Neural progenitor cell (in vitro differentiated cells): ENCODE results near the gene ZMYND11. TPM values are rescaled to one million over a fixed set of nuclear protein-coding genes. Genes with fewer than 3 reads are reported as not detected.

Experiments
- DNase-seq: peaks from one replicate; pipeline ENCODE4 v3.0.0-alpha.2; 2016; ENCODE audit warnings: low spot score
- H2AFZ ChIP-seq: fragments of 200-600 bp; sonication (generic); replicated peaks from 2 replicates; pipeline ENCODE4 v1.6.1; 2016; ENCODE audit warnings: antibody characterized with exemption
- H3F3A ChIP-seq: fragments of 200-600 bp; sonication (generic); 2 replicates; pipeline ENCODE4 v1.6.1; 2016; ENCODE audit warnings: antibody characterized with exemption, low read depth
- H3K27ac ChIP-seq: fragments of 200-600 bp; sonication (generic); 2 replicates; pipeline ENCODE4 v1.5.1; 2016; ENCODE audit warnings: mild to moderate bottlenecking
- H3K27me3 ChIP-seq: fragments of 200-600 bp; sonication (generic); 2 replicates; pipeline ENCODE4 v1.6.1; 2016; ENCODE audit warnings: mild to moderate bottlenecking, moderate library complexity
- H3K36me3 ChIP-seq: fragments of 200-600 bp; sonication (generic); 2 replicates; pipeline ENCODE4 v1.5.1; 2016
- H3K4me1 ChIP-seq: fragments of 200-600 bp; sonication (generic); 2 replicates; pipeline ENCODE4 v1.6.1; 2016; ENCODE audit warnings: mixed run types
- H3K4me2 ChIP-seq: fragments of 200-600 bp; sonication (generic); 2 replicates; pipeline ENCODE4 v1.6.1; 2016
- H3K4me3 ChIP-seq: fragments of 200-600 bp; sonication (generic); 2 replicates; pipeline ENCODE4 v1.5.1; 2016
- H3K79me2 ChIP-seq: fragments of 200-600 bp; sonication (generic); 2 replicates; pipeline ENCODE4 v1.6.1; 2016; ENCODE audit warnings: low read depth
- H3K9ac ChIP-seq: fragments of 200-600 bp; sonication (generic); 2 replicates; pipeline ENCODE4 v1.6.1; 2016
- H3K9me3 ChIP-seq: fragments of 200-600 bp; sonication (generic); 2 replicates; pipeline ENCODE4 v1.5.1; 2016; ENCODE audit warnings: low read depth
- H4K20me1 ChIP-seq: fragments of 200-600 bp; sonication (generic); 2 replicates; pipeline ENCODE4 v1.6.1; 2016; ENCODE audit warnings: low read depth
- H3K27ac Mint-ChIP-seq: 3 replicates; pipeline ENCODE4 v1.8.0; 2021; ENCODE audit warnings: mixed read lengths
- H3K27me3 Mint-ChIP-seq: 2 replicates; pipeline ENCODE4 v1.8.0; 2022; ENCODE audit warnings: low read depth, mild to moderate bottlenecking, inconsistent platforms, moderate library complexity, mixed read lengths; ENCODE audit not compliant: insufficient read depth
- H3K36me3 Mint-ChIP-seq: 3 replicates; pipeline ENCODE4 v1.8.0; 2021; ENCODE audit warnings: mixed read lengths
- H3K4me1 Mint-ChIP-seq: 3 replicates; pipeline ENCODE4 v1.8.0; 2021; ENCODE audit warnings: mixed read lengths
- H3K4me3 Mint-ChIP-seq: 3 replicates; pipeline ENCODE4 v1.8.0; 2021; ENCODE audit warnings: mild to moderate bottlenecking, moderate library complexity, mixed read lengths
- H3K9me3 Mint-ChIP-seq: 3 replicates; pipeline ENCODE4 v1.8.0; 2020; ENCODE audit warnings: mixed read lengths
- EZH2 ChIP-seq: fragments of 200-600 bp; sonication (generic); IDR thresholded peaks from 2 replicates; pipeline ENCODE4 v1.6.1; 2017; ENCODE audit warnings: antibody characterized with exemption, mild to moderate bottlenecking, moderate library complexity
- EZH2phosphoT487 ChIP-seq: fragments of 200-600 bp; sonication (generic); IDR thresholded peaks from 2 replicates; pipeline ENCODE4 v1.6.1; 2017; ENCODE audit warnings: antibody characterized with exemption
- total RNA-seq: library from RNA; depleted of rRNA; stranded (reverse); fragments of >200 nt; gene quantifications from 2 replicates; pipeline ENCODE4 v1.2.3, GENCODE V29; 2015; ENCODE audit warnings: low replicate concordance
- TF ChIP-seq, protein P1 (sequence below): fragments of 200-600 bp; sonication (generic); IDR thresholded peaks from 2 replicates; pipeline ENCODE4 v1.5.1; 2017; ENCODE audit warnings: antibody characterized with exemption, mild to moderate bottlenecking

ZMYND11 gene
- total RNA-seq, 1 donor from 2014 or later: 59.5 TPM

DNA sequence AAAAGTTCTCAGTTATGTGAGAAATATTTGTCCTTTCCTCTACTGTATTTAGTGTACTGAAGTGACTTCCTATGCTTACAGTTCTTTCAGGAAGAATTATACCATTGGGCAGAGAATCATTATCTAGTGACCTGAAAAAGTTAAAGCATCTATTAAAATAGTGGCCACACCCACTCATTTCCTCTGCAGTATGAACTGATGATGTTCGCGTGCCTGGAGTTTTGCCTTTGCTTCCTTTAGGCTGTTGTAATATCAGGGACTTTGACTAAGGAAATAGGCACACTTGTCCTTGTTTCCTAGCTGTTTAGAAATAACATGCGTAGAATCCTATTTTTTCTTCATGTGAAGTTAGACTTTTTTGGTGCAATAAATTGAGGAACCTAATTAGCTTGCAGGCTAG lies 100.7 kb downstream of the ZMYND11 start:
- Histone ChIP-seq H3K4me2 (no peak overlapping the region), H3K9ac (no peak overlapping the region), H3K4me3 (no peak overlapping the region), H2AFZ (no peak overlapping the region), H3K27me3 (no peaks in the 10 kb centered on the region), H3K79me2 (no peaks in the 10 kb centered on the region), H4K20me1 (no peaks in the 10 kb centered on the region), H3K36me3 (peaks cover 8% of the 10 kb centered on the region), H3K9me3 (no peaks in the 10 kb centered on the region), H3K4me1 (no peaks in the 10 kb centered on the region), H3K27ac (no peak overlapping the region), H3F3A (no peaks in the 10 kb centered on the region)
- peaks cover 7% of the 10 kb centered on the region for H3K4me1 Mint-ChIP-seq
- DNase-seq: no peak
- no peak overlapping the region for H3K27ac Mint-ChIP-seq
- no peak overlapping the region for H3K4me3 Mint-ChIP-seq
- H3K9me3 Mint-ChIP-seq: no peaks in the 10 kb centered on the region
- no peaks in the 10 kb centered on the region for H3K27me3 Mint-ChIP-seq
- peaks cover 14% of the 10 kb centered on the region for H3K36me3 Mint-ChIP-seq
- TF ChIP-seq EZH2phosphoT487: no peak
- no peak for TF ChIP-seq EZH2
- TF ChIP-seq, protein P1, sequence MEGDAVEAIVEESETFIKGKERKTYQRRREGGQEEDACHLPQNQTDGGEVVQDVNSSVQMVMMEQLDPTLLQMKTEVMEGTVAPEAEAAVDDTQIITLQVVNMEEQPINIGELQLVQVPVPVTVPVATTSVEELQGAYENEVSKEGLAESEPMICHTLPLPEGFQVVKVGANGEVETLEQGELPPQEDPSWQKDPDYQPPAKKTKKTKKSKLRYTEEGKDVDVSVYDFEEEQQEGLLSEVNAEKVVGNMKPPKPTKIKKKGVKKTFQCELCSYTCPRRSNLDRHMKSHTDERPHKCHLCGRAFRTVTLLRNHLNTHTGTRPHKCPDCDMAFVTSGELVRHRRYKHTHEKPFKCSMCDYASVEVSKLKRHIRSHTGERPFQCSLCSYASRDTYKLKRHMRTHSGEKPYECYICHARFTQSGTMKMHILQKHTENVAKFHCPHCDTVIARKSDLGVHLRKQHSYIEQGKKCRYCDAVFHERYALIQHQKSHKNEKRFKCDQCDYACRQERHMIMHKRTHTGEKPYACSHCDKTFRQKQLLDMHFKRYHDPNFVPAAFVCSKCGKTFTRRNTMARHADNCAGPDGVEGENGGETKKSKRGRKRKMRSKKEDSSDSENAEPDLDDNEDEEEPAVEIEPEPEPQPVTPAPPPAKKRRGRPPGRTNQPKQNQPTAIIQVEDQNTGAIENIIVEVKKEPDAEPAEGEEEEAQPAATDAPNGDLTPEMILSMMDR: no peak

DNA sequence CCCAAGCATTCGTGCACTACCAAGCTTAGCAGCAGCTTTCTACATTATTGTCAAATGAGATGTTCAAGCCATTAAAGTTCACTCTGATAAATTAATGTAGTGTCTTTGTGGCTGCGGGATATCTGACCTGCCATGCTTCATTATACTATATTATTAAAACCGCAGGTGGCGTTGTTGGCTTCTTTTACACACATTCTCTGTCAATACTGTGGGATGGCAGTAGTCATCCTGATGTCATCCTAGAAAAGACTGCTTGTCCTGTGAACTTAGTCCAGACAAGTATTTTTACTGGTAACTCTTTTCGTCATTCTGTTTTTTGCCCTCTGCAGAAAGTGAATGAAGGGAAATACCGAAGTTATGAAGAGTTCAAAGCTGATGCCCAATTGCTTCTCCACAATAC lies 103.9 kb downstream of the ZMYND11 start:
- no peak for DNase-seq
- H3K27me3 Mint-ChIP-seq: no peaks in the 10 kb centered on the region
- H3K9me3 Mint-ChIP-seq: no peaks in the 10 kb centered on the region
- H3K27ac Mint-ChIP-seq: no peak overlapping the region
- no peaks in the 10 kb centered on the region for H3K9me3 ChIP-seq
- H3F3A ChIP-seq: no peaks in the 10 kb centered on the region
- peaks cover 6% of the 10 kb centered on the region for H3K4me1 Mint-ChIP-seq
- no peak overlapping the region for H2AFZ ChIP-seq
- no peak overlapping the region for H3K9ac ChIP-seq
- H3K36me3 ChIP-seq: peaks cover 8% of the 10 kb centered on the region
- peaks cover 8% of the 10 kb centered on the region for H3K36me3 Mint-ChIP-seq
- H3K4me1 ChIP-seq: no peaks in the 10 kb centered on the region
- no peaks in the 10 kb centered on the region for H4K20me1 ChIP-seq
- H3K4me3 ChIP-seq: no peak overlapping the region
- no peak overlapping the region for H3K27ac ChIP-seq
- TF ChIP-seq, protein P1: no peak
- no peak for TF ChIP-seq EZH2
- no peak for TF ChIP-seq EZH2phosphoT487
- no peak overlapping the region for H3K4me3 Mint-ChIP-seq
- no peak overlapping the region for H3K4me2 ChIP-seq
- H3K79me2 ChIP-seq: no peaks in the 10 kb centered on the region
- no peaks in the 10 kb centered on the region for H3K27me3 ChIP-seq

DNA sequence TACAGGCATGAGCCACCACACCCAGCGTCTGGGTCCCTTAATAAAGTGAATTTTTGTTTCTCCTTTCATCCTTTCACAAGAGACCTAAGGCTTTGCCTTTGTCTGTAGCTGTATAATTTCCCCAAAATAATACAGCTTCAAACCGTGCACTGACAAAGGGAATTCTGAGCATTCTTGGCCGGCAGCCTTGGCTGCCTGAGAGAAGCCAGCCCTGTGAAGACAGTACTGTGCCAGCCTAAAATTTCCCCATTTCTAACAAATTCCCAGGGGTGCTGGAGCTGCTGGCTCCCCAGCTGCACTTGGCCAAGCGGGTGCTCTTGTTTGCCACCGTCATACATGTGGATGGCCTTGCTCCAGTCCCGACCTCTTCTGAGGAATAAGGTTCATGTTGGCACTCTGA lies 106.2 kb downstream of the ZMYND11 start:
- Histone ChIP-seq H3K4me3 (no peak overlapping the region), H3K9ac (no peak overlapping the region)

More for the DNA sequence above, 106.2 kb downstream of the ZMYND11 start:
- peaks cover 8% of the 10 kb centered on the region for H3K36me3 Mint-ChIP-seq
- Histone ChIP-seq H3K27ac (no peak overlapping the region), H4K20me1 (peaks cover 3% of the 10 kb centered on the region), H2AFZ (no peak overlapping the region), H3K4me2 (no peak overlapping the region), H3K4me1 (no peaks in the 10 kb centered on the region), H3K9me3 (no peaks in the 10 kb centered on the region), H3F3A (no peaks in the 10 kb centered on the region), H3K79me2 (no peaks in the 10 kb centered on the region), H3K36me3 (peaks cover 13% of the 10 kb centered on the region), H3K27me3 (no peaks in the 10 kb centered on the region)
- DNase-seq: no peak
- H3K27ac Mint-ChIP-seq: no peak overlapping the region
- no peaks in the 10 kb centered on the region for H3K9me3 Mint-ChIP-seq
- no peak overlapping the region for H3K4me3 Mint-ChIP-seq
- no peaks in the 10 kb centered on the region for H3K27me3 Mint-ChIP-seq
- peaks cover 6% of the 10 kb centered on the region for H3K4me1 Mint-ChIP-seq
- TF ChIP-seq EZH2phosphoT487: no peak
- TF ChIP-seq, protein P1: no peak
